HG03354 (cell line): ENCODE measurements around the gene ARFGAP2.
"Not testable (repeated sequence)": the region's sequence is repeated elsewhere in the genome, so short reads cannot be mapped to it uniquely, and the experiment has no call there.

Source experiments
- ATAC-seq: cut with Tn5 transposase; IDR thresholded peaks from one replicate; pipeline ENCODE4 v1.9.1; 2021; ENCODE audit warnings: mild to moderate bottlenecking; ENCODE audit not compliant: unreplicated experiment, poor library complexity, severe bottlenecking

Gene ARFGAP2

DNA sequence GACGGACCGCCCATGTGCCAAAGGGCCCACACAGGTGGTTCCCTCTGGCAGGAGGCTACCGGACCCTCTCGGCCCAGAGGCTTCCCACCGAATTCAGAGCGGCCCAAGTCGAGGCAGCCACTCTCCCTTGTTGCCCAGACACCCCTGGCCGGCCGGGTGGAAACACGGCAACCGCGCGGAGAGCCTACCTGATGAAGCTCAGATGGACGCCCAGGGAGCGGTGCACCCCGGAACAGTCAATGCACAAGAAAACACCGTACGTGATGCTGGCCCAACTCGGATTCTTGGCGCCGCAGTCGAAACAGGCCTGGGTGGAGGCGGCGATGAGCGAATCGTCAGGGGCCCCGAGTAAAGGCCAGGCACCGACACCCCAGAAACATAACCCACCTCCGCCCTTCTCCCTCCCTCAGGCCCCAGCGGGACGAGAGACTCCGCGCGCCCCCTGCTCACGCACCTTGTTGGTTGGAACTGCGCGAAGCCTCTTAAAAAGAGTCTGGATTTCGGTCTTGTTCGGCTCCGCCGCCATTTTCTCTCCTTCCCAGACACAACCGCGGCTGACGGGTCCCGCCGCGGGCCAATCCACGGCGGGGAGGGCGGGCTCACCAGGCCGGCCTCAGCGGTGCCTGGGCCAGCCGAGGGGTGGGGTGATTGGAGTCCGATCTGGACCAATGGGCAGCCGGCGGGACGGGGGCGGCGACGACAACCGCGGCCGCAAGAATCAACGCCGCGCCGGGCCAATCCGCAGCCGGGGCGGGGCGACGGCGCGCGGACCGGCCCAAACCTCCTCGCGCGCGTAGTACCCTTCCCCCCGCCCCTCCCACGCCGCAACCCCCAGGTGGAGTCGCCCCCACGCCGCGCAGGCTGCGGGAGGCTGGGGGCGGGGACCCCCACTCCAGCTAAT lies at the start of gene ARFGAP2:
TSS of gene ARFGAP2 (minus strand) at position 552 of the 901 bp plus-strand sequence. CDS start at position 526, 26 bp downstream.
- ATAC-seq, result peak; percentile 86

DNA sequence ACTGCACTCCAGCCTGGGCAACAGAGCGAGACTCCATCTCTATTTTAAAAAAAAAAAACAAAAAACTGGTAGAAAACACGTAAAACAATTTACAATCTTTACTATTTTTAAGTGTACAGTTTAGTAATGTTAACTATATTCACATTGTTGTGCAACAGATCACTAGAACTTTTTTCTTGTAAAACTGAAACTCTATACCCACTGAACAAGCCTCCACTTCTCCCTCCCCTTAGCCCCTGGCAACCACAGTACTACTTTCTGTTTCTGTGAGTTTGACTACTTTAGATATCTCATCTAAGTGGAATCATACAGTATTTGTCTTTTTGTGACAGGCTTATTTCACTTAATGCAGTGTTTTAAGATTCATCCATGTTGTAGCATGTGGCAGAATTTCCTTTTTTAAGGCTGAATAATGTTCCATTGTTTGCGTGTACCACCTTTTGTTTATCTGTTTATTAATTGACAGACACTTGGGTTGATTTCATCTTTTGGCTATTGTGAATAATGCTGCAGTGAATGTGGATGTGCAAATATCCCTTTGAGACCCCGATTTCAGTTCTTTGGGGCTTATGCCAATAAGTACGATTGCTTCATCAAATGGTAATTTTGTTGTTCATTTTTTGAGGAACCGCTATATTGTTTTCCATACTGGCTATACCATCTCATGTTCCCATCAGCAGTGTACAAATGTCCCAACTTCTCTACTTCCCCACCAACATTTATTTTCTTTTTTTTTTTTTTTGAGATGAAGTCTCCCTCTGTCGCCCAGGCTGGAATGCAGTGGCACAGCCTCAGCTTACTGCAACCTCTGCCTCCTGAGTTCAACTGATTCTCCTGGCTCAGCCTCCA lies 49.1 kb upstream of the ARFGAP2 start:
- ATAC-seq, result peak; percentile 85

DNA sequence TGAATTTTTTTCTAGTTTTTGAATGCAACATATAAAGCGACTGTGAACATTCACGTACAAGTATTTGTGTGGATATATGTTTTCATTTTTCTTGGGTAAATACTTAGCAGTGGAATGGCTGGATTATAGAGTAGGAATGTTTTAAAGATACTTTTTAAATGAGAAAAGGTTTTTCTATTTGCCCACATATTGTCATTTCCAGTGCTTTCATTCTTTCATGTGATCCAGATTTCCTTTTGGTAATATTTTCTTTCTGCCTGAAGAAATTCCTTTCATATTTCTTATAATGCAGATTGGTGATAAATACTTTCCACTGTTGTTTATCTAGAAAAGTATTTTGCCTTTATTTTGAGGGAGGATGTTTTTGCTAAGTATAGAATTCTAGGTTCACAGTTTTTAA lies 46.0 kb upstream of the ARFGAP2 start:
- ATAC-seq, result no peak

DNA sequence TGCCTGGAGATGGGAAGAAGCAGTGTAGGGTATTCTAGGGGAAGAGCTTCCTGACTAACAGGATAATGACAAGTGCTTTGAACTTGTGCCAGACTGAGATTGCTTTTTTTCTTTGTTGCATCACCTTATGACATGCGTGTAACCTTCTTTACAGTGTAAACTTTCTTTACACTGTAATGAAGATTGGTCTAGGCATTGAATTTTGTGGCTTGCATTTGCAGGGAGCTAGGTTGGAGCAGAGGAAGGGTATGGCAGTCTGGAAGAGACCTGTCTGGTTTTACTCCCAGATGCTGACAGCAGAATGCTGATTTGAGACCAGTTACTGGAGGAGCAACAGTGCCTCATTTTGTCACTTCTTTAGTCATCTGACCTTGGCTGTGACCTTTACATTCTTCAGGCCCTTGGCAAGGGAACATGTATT lies 43.7 kb upstream of the ARFGAP2 start:
- ATAC-seq, result no peak

DNA sequence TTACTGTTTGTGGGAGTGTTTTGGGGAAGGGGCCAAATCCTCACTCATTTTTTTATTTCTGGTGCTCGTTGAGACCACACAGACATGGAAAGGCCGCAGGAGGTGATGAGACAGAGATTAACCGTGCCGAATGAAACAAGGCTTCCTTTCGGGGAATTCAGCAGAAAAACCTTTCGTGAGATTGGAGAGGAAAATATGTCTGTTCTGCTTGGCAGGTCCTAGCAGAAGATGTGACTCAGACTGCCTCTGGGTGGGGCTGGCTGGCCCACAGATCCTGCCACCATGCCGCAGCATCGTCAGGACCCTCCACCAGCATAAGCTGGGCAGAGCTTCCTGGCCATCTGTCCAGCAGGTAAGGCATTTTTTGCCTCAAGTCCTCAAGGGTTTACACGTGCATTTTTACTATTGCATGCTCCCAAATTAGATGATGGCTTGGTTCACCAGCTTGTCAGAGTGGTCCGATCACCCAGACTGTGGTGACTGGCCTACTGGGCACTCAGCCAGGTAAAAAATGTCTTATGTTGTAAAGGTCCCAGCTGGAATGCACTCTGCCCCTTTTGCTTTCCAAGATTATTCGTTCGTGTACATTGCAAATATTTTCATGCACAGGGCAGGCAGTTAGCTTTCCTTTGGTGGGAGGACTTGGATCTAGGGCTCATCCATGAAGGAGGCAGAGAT lies 39.6 kb upstream of the ARFGAP2 start:
- ATAC-seq, result peak; percentile 23

DNA sequence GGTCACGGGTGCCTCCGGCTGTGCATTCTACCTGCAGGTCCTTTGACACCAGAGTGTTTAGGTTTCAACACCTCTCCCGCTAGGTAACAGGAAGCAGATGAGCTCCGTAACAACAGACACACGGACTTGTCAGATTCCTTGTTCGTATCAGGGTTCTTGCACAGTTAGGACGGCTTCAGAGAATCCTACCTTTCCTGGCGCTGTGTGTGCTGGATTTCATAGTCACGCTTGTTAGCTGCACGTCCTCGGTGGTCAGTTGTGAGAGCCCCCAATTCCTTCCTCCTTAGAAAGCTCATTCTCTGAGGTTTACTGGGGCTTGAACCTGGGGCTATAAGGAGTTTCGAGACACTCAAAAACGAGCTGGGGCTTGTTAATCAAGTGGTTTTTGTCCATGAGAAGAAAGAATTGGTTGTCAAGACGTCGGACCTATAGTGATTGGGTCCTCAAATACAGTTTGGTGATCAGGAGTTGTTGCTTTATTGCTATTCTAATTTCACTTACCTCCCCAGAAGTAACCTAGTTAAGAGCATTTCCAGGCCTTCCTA lies 38.8 kb upstream of the ARFGAP2 start:
- no peak for ATAC-seq

DNA sequence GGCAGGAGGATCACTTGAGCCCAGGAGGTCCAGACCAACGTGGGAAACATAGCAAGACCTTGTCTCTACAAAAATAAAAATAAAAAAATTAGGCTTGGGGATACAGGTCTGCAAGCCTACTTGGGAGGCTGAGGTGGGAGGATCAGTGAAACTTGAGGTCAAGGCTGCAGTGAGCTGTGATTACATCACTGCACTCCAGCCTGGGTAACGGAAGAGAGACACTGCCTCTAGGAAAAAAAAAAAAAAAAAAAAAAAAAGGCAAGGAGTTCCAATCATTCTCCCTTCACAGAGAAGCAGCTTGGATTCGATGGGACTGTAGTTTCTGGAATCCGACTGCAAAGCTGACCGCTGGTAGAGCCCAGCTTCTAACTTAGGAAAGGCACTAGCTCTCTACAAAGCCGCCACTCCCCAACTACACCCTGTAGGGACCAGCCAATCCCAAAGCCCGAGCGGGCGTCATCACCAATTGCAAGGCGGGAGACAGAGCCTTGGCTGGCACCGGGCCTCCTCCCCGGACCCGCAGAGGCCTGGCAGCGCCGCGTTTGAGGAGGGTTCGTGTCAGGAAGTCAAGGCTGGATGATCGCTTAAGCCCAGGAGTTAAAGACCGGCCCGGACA lies 37.4 kb upstream of the ARFGAP2 start:
- ATAC-seq, result peak; percentile 76

DNA sequence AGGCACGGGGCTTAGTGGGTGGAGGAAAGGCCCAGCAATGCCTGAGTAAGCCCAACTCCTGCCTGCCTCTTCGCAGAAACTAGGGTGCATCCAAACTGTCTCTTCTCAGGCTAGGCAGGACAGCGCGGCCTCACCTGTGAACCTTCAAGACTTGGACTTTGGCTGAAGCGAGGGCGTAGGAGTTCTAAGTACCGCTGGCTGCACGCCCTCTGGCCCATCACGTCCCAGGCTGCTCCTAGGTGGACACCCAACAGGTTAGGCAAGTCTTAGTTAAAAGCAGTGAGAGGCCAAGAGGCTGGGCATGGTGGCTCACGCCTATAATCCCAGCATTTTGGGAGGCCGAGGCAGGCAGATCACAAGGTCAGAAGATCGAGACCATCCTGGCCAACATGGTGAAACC lies 36.3 kb upstream of the ARFGAP2 start:
- no peak for ATAC-seq

DNA sequence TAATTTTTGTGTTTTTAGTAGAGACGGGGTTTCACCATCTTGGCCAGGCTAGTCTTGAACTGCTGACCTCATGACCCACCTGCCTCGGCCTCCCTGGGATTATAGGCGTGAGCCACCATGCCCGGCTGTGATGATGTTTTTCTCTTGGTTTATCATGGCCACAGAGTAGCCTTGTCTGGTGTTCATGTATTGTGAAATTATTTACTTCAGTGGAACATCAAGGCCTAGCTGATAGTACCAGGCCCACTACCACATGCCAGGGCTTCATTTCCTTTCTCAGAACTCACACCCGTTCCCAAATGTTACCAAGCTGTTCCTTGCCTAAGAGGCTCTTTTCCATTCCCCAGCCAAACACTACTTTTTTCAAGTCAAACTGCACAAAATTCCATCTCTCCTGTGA lies 31.9 kb upstream of the ARFGAP2 start:
- ATAC-seq, result no peak

DNA sequence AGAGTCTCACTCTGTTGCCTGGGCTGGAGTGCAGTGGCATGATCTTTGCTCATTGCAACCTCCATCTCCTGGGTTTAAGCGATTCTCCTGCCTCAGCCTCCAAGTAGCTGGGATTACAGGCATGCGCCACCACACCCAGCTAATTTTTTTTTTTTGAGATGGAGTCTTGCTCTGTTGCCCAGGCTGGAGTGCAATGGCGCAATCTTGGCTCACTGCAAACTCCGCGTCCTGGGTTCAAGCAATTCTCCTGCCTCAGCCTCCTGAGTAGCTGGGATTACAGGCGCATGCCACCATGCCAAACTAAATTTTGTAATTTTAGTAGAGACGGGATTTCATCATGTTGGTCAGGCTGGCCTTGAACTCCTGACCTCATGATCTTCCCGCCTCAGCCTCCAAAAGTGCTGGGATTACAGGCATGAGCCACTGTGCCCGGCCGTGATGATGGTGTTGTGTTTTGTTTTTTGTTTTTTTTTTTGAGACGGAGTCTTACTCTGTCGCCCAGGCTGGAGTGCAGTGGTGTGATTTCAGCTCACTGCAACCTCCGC lies 31.4 kb upstream of the ARFGAP2 start:
- not testable (repeated sequence) for ATAC-seq

DNA sequence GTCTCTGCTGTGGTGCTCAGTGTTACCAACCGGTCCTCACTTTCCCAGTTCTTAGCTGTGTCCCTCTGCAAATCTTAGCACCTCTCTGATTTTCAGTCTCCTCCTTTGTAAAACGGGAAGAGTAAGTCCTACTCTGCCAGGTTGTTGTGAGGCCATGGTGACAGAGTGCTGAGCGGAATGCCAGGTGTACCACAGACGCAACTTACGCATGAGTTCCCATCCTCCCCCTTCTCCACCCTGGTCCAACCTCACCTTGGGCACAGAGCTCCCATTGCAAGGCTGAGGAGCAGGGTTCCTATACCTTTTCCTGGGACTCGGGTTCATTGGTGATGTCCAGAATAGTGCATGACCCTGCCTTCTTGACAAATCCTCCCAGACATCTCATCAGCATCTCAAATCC lies 30.8 kb upstream of the ARFGAP2 start:
- no peak for ATAC-seq

DNA sequence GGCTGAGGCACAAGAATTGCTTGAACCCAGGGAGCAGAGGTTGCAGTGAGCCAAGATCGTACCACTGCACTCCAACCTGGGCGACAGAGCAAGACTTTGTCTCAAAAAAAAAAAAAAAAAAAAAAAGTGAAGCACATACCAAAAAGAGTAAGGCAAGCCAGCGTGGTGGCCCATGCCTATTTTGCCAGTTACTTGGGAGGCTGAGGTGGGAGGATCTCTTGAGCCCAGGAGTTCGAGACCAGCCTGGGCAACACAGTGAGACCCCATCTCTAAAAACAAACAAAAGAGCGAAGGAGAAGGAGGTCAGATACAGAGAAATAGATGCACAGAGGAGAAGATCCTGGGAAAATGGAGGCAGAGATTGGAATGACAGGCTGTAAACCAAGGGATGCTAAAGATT lies 29.9 kb upstream of the ARFGAP2 start:
- ATAC-seq, result not testable (repeated sequence)

DNA sequence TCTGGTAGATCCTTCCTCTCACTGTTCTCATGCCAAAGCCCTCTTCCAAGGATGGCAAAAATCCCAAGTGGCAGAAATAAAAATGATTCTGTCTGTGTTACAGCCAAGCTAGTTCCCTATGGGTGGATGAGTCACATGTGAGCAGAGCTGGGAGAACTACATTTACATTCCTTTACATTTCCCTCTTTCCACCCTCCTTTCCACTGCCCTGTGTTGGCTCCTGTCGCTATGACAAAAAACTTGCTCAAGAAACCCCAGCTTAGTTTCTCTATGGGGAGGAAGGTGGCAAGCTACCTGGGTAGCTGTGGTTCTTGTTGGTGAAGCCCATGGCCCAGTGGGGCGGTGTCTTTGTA lies 27.9 kb upstream of the ARFGAP2 start:
- ATAC-seq, result no peak

DNA sequence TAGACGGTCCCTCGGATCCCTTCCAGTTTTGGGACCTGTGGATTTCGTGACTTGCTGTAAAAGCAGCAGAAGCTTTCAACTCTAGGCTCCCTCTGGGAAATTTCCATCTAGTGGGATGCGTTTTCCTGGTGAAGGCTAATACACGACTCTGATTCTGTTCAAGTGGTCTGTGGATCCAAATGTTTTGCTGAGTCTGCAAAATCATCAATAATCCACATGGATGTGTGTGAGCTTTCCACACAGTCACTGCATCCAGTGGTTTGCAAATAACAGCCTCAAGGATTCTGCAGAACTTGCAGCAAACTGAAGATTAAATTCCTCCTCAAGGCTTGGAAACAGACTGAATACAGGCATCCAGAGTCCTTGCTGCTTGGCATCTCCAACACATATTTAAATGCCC lies 25.9 kb upstream of the ARFGAP2 start:
- ATAC-seq, result no peak

DNA sequence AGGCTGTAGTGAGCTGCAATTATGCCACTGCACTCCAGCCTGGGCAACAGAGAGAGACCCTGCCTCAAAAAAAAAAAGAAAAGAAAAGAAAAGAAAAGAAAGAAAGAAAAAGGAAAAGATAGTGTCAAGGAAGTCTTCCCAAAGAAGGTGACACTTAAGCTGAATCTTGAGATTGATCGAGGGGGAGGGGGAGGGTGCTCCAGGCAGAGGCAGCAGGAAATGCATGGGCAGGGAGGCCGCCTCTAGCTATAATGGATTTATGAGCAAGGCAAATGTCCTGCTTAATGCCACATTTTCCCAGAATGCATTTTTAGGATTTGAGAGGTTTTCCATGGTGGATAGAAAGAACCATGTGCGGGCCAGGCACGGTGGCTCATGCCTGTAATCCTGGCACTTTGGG lies 24.3 kb upstream of the ARFGAP2 start:
- no peak for ATAC-seq

DNA sequence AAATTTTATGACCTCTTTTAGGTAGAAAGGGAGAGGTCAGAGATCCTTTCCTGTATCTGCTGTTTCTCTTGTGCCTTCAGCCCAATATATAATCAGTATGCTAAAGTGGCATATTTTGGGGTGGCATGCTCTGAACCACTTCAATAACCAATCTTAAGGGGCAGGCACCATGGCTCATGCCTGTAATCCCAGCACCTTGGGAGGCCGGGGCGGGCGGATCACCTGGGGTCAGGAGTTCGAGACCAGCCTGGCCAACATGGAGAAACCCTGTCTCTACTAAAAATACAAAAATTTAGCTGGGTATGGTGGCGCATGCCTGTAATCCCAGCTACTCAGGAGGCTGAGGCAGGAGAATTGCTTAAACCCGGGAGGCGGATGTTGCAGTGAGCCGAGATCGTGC lies 21.5 kb upstream of the ARFGAP2 start:
- ATAC-seq, result not testable (repeated sequence)

DNA sequence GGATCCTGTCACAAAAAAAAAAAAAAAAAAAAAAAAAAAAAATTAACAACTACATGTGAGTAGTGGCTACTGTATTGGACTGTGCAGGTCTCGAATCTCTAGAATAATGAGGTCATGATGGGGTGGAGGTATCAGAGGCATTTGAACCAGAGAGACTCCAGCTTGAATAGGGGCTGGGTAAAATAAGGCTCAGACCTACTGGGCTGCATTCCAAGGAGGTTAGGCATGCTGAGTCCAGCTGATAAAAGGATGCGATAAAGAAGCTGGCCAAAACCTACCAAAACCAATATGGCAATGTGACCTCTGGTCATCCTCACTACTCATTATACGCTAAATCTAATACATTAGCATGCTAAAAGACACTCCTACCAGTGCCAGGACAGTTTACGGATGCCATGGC lies 15.4 kb upstream of the ARFGAP2 start:
- ATAC-seq, result no peak

DNA sequence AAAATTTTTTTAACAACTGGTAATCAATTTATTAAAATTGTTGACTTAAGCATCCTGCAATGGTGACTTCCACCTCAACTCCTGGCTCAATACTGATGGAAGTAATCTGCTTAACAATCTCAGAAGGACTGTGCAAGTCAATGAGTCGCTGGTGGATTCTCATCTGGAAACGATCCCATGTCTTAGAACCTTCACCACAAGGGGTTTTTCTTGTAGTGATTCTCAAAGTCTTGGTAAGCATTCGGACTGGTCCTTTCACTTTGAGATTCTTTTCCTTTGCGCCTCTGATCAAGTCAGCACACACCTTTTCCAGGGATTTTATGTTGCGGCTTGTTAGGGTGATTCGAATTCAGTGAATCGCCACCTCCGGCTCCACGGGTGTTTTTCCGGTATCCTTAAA lies 14.5 kb upstream of the ARFGAP2 start:
- ATAC-seq, result not testable (repeated sequence)

DNA sequence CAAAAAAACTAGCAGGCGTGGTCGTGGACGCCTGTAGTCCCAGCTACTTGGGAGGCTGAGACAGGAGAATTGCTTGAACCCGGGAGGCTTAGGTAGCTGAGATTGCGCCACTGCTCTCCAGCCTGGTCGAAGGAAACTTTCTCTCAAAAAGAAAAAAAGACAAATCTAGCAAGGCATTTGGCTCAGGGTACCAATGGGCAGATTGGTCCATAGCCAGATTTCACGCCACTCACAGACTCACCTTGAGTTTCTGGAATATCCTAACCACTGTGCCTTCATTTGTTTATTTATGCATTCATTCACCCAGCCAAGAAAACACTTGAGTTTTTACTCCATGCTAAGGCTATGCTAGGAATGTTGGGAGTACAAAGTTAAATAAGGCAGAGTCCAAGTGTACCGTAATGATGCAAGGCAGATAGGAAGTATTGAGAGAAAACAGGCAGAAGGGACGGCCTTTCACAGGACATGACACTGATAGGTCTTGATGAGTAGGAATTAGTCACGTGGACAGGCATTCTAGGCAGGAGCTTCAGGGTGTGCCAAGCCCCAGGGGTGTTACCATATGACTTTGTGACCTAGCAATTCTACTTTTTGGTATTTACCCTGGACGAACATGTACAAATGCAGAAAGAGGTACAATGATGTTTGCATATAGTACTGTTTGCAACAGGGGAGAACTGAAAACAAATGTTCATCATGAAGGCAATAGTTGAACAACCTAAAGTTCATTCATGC lies 12.6 kb upstream of the ARFGAP2 start:
- ATAC-seq, result no peak
